ENCODE results near the gene HDHD5. TPM values are rescaled to one million over a fixed set of nuclear protein-coding genes. Genes with fewer than 3 reads are reported as not detected.

Gene HDHD5
- total and polyA plus RNA-seq, 4 donors, result 13.2 to 46.1 (median 35.9) TPM

DNA sequence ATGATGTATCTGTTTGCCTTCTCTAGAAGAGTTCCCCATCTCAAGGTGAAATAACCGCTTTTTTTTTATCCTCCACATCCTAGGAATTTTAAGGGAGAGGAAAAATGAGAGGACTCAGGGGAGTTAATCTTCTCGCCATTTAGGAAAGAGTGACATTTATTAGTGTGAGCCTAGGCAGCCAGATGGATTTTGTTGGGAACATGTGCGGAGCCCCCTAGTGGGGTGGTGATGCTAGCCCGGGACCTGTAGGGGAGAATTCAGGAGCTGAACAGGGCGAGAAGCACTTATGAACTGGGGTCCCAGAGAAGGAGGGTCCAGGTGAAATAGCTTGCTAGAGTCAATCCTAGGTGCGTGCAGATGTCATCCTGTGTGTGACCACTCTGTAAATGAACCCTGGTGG is 63.5 kb downstream of the HDHD5 start:
- H3K4me3 ChIP-seq (ENCODE audit: low read depth in 1 of 3, low read length in 3 of 3), result no peak overlapping the region
- H3K9ac ChIP-seq (ENCODE audit: low read depth in 1 of 2, low read length in 2 of 2), result no peak overlapping the region
- no peak overlapping the region for H3K27ac ChIP-seq (ENCODE audit: low read depth in 1 of 2, low read length in 2 of 2)
- peaks cover 12 to 28% (median 19%) of the 10 kb centered on the region in 4 donors for H3K36me3 ChIP-seq (ENCODE audit: control insufficient read depth in 4 of 4, insufficient read depth in 3 of 4, low read depth in 1 of 4, low read length in 3 of 4)
- DNase-seq (ENCODE audit: low spot score), result no peak
- WGBS, result 96% methylated on average over 6 of the region's 6 CpGs
- TF ChIP-seq, protein P1, sequence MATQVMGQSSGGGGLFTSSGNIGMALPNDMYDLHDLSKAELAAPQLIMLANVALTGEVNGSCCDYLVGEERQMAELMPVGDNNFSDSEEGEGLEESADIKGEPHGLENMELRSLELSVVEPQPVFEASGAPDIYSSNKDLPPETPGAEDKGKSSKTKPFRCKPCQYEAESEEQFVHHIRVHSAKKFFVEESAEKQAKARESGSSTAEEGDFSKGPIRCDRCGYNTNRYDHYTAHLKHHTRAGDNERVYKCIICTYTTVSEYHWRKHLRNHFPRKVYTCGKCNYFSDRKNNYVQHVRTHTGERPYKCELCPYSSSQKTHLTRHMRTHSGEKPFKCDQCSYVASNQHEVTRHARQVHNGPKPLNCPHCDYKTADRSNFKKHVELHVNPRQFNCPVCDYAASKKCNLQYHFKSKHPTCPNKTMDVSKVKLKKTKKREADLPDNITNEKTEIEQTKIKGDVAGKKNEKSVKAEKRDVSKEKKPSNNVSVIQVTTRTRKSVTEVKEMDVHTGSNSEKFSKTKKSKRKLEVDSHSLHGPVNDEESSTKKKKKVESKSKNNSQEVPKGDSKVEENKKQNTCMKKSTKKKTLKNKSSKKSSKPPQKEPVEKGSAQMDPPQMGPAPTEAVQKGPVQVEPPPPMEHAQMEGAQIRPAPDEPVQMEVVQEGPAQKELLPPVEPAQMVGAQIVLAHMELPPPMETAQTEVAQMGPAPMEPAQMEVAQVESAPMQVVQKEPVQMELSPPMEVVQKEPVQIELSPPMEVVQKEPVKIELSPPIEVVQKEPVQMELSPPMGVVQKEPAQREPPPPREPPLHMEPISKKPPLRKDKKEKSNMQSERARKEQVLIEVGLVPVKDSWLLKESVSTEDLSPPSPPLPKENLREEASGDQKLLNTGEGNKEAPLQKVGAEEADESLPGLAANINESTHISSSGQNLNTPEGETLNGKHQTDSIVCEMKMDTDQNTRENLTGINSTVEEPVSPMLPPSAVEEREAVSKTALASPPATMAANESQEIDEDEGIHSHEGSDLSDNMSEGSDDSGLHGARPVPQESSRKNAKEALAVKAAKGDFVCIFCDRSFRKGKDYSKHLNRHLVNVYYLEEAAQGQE (IDR thresholded peaks at IDR 0.05), result no peak
- TF ChIP-seq CTCF (IDR thresholded peaks at IDR 0.05; ENCODE audit: low read depth, low read length, missing input control), result no peak
- TF ChIP-seq NR2F2 (IDR thresholded peaks at IDR 0.05), result no peak
- TF ChIP-seq FOXA2 (IDR thresholded peaks at IDR 0.05), result no peak
- TF ChIP-seq YY1 (IDR thresholded peaks at IDR 0.05), result no peak
- no peak for TF ChIP-seq ATF3 (IDR thresholded peaks at IDR 0.05)
- H3K9me3 ChIP-seq (ENCODE audit: control insufficient read depth in 4 of 4, low read length in 3 of 4), result no peaks in the 10 kb centered on the region
- H3K4me1 ChIP-seq (ENCODE audit: control insufficient read depth in 4 of 4, insufficient read depth in 4 of 4, low read length in 3 of 4), result peaks cover 0 to 9% (median 2%) of the 10 kb centered on the region in 4 donors
- H3K27me3 ChIP-seq (ENCODE audit: control insufficient read depth in 4 of 4, insufficient read depth in 4 of 4, low read length in 3 of 4), result no peaks in the 10 kb centered on the region

GRCh38 chr22:17093081-17093480 is 66.0 kb downstream of the HDHD5 start:
- Histone ChIP-seq H3K4me3 (ENCODE audit: low read depth in 1 of 3, low read length in 3 of 3) (no peak overlapping the region), H3K9ac (ENCODE audit: low read depth in 1 of 2, low read length in 2 of 2) (no peak overlapping the region), H3K27ac (ENCODE audit: low read depth in 1 of 2, low read length in 2 of 2) (no peak overlapping the region), H3K36me3 (ENCODE audit: control insufficient read depth in 4 of 4, insufficient read depth in 3 of 4, low read depth in 1 of 4, low read length in 3 of 4) (peaks cover 0 to 5% (median 2%) of the 10 kb centered on the region in 4 donors), H3K27me3 (ENCODE audit: control insufficient read depth in 4 of 4, insufficient read depth in 4 of 4, low read length in 3 of 4) (no peaks in the 10 kb centered on the region), H3K4me1 (ENCODE audit: control insufficient read depth in 4 of 4, insufficient read depth in 4 of 4, low read length in 3 of 4) (peaks cover 0 to 9% (median 2%) of the 10 kb centered on the region in 4 donors), H3K9me3 (ENCODE audit: control insufficient read depth in 4 of 4, low read length in 3 of 4) (no peaks in the 10 kb centered on the region)
- TF ChIP-seq RXRA (IDR thresholded peaks at IDR 0.05) (peak in 1 of 2 donors; percentile 54), HNF4A (conservative IDR thresholded peaks at IDR 0.05) (peak; percentile 40 to 81), NR2F2 (IDR thresholded peaks at IDR 0.05) (peak; percentile 72)
- TF ChIP-seq, protein P1 (IDR thresholded peaks at IDR 0.05), result no peak
- WGBS, result 46% methylated on average over 3 of the region's 3 CpGs
- no peak for DNase-seq (ENCODE audit: low spot score)

Measured in liver (tissue), 9 donors.